ENCODE measurements around the gene ESD. TPM values are rescaled to one million over a fixed set of nuclear protein-coding genes. Genes with fewer than 3 reads are reported as not detected.

Gene ESD, protein sequence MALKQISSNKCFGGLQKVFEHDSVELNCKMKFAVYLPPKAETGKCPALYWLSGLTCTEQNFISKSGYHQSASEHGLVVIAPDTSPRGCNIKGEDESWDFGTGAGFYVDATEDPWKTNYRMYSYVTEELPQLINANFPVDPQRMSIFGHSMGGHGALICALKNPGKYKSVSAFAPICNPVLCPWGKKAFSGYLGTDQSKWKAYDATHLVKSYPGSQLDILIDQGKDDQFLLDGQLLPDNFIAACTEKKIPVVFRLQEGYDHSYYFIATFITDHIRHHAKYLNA
- 140 and 154 TPM in 2 replicates for total RNA-seq

DNA sequence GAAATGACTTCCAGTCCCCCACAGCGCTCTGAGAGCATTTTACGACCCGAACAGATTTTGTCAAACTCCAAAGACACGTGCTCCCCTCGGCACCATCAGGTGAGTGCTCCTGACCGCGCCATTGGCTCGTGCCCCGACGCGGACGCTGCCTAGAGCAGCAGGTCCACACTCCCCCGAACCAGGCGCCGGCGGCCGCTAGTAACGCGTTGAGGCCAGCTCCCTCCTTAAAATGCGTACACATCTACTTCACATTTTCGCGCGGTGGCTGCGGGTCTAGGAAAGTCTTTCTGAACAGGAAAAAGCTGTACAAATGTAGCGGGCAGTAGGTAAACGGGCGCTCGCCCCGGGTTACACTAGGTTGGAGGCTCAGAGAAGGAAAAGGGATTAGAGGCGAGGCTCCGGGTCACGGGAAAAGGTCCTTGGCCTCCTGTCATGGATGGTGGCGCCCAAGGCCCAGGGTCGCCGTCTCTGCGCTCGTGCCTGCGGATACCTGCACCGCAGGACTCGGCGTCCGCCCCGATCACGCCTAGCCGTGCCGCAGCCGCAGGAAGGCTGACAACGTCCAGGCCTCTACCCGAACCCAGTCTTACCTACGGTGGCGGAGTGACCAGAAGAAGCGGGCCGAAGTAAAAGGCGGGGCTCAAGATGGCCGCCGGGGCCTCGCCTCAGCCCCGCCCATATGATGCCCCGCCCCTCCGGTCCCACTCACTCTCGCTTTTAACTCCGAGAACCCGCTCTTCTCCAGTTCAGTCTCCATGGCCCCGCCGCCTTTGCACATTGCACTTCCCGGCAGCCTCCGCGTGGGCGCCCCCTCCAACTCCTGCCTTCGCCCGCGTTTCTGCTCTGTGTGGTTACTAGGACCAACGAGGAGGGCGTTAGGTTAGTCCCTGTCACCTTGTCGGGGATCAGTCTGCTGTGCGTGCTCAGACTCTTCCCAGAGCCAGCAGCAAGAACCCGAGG lies at the start of gene ESD:
Gene ESD, minus strand, starts transcription at position 647 of the 960 bp plus-strand sequence. CDS start 5,748 bp downstream, outside the sequence.

Other genes with a start within 250 kb of the ESD start
- gene LRCH1, start 244.0 kb downstream of the ESD start, total RNA-seq: 5.4 and 6.2 TPM in 2 replicates
- gene HTR2A, start 99.9 kb upstream of the ESD start, total RNA-seq: under 0.01 TPM in 1 of 2 replicates, not detected in the other

All from bronchus fibroblast of lung (primary cell).